Iris pigment epithelial cell (primary cell): Measurements from ENCODE around the gene CFAP299.

Source experiments
- DNase-seq: peaks from one replicate; pipeline ENCODE4 v3.0.0-alpha.2; 2011; ENCODE audit warnings: low read depth

The CFAP299 gene

GRCh38 chr4:80515496-80515895 lies 180.0 kb downstream of the CFAP299 start:
- DNase-seq: no peak

GRCh38 chr4:80521438-80521837 lies 185.9 kb downstream of the CFAP299 start:
- no peak for DNase-seq

GRCh38 chr4:80526697-80527096 lies 191.2 kb downstream of the CFAP299 start:
- no peak for DNase-seq

GRCh38 chr4:80529026-80529425 lies 193.5 kb downstream of the CFAP299 start:
- no peak for DNase-seq

GRCh38 chr4:80532674-80533333 lies 197.3 kb downstream of the CFAP299 start:
- no peak for DNase-seq

- no peak for DNase-seq
Measured at GRCh38 chr4:80535551-80535950, 200.0 kb downstream of the CFAP299 start.

GRCh38 chr4:80538276-80538926 lies 202.9 kb downstream of the CFAP299 start:
- peak; percentile 33 for DNase-seq

- no peak for DNase-seq
Measured at GRCh38 chr4:80539190-80539589, 203.7 kb downstream of the CFAP299 start.

GRCh38 chr4:80540349-80540748 lies 204.8 kb downstream of the CFAP299 start:
- no peak for DNase-seq

- DNase-seq: no peak
Measured at GRCh38 chr4:80540785-80541469, 205.4 kb downstream of the CFAP299 start.

GRCh38 chr4:80542747-80543146 lies 207.2 kb downstream of the CFAP299 start:
- no peak for DNase-seq

GRCh38 chr4:80560337-80560736 lies 224.8 kb downstream of the CFAP299 start:
- no peak for DNase-seq

GRCh38 chr4:80566203-80566872 lies 230.8 kb downstream of the CFAP299 start:
- no peak for DNase-seq

GRCh38 chr4:80568891-80569290 lies 233.4 kb downstream of the CFAP299 start:
- DNase-seq: no peak

GRCh38 chr4:80576796-80577195 lies 241.3 kb downstream of the CFAP299 start:
- no peak for DNase-seq

- no peak for DNase-seq
Measured at GRCh38 chr4:80578001-80578400, 242.5 kb downstream of the CFAP299 start.

GRCh38 chr4:80585542-80585941 lies 250.0 kb downstream of the CFAP299 start:
- DNase-seq: no peak

GRCh38 chr4:80586716-80587115 lies 251.2 kb downstream of the CFAP299 start:
- no peak for DNase-seq

- DNase-seq: no peak
Measured at GRCh38 chr4:80587871-80588385, 252.4 kb downstream of the CFAP299 start.

- DNase-seq: peak; percentile 1
Measured at GRCh38 chr4:80592950-80593349, 257.4 kb downstream of the CFAP299 start.

- DNase-seq: no peak
Measured at GRCh38 chr4:80594701-80595100, 259.2 kb downstream of the CFAP299 start.

GRCh38 chr4:80608281-80608980 lies 272.9 kb downstream of the CFAP299 start:
- DNase-seq: no peak
